Activated CD4-positive, alpha-beta T cell treated with anti-CD3 and anti-CD28 coated beads for 36 hours (primary cell): ENCODE results near the gene DEGS2. TPM values are rescaled to one million over a fixed set of nuclear protein-coding genes. Genes with fewer than 3 reads are reported as not detected.
A peak's percentile ranks its signal among the peaks of the same experiment; 100 is the strongest.
"Not testable (repeated sequence)": the region's sequence is repeated elsewhere in the genome, so short reads cannot be mapped to it uniquely, and the experiment has no call there.

Source experiments
- ATAC-seq: fragments of 200-7000 bp; cut with Tn5 transposase; one replicate; pipeline ENCODE4 v1.10.0; 2021; ENCODE audit warnings: mild to moderate bottlenecking, moderate library complexity
- CTCF ChIA-PET: fragments of 350-600 bp; sonication (Branson Sonifier 250); formaldehyde crosslinking; loops from one replicate; lab custom pipeline; 2021; ENCODE audit warnings: antibody characterized with exemption; lab: Charles Lee
- POLR2A ChIA-PET: fragments of 350-600 bp; sonication (Branson Sonifier 250); formaldehyde crosslinking; loops from one replicate; lab custom pipeline; 2021; ENCODE audit warnings: antibody characterized with exemption, inconsistent platforms; lab: Charles Lee
- DNase-seq: peaks from one replicate; pipeline ENCODE4 v3.0.0-alpha.2; 2020
- H3K27ac Mint-ChIP-seq: one replicate; pipeline ENCODE4 v1.8.0; 2021; ENCODE audit warnings: mixed read lengths
- H3K27me3 Mint-ChIP-seq: one replicate; pipeline ENCODE4 v1.8.0; 2021; ENCODE audit warnings: mixed read lengths
- H3K36me3 Mint-ChIP-seq: one replicate; pipeline ENCODE4 v1.8.0; 2021; ENCODE audit warnings: low read depth, mixed read lengths
- H3K4me1 Mint-ChIP-seq: one replicate; pipeline ENCODE4 v1.8.0; 2021; ENCODE audit warnings: mixed read lengths
- H3K4me3 Mint-ChIP-seq: one replicate; pipeline ENCODE4 v1.8.0; 2021; ENCODE audit warnings: mild to moderate bottlenecking, moderate library complexity, mixed read lengths
- H3K9me3 Mint-ChIP-seq: one replicate; pipeline ENCODE4 v1.8.0; 2021; ENCODE audit warnings: low read depth, mixed read lengths
- intact Hi-C, 2 experiments: fragments of 100-400 bp; cut with DNase I in 1 of 2; cut with micrococcal nuclease in 1 of 2; formaldehyde crosslinking; loops; one replicate each; pipeline versions ENCODE4 v1.14.2 to v1.15.1; 2022 to 2024; cut with DNase I, micrococcal nuclease
- total RNA-seq, 2 experiments: library from RNA; stranded (reverse); gene quantifications; one replicate each; pipeline ENCODE4 v1.2.3, GENCODE V29; 2021

DEGS2 gene
- 1 to 10 TPM; 2.6 to 2.8 TPM for total RNA-seq

DNA sequence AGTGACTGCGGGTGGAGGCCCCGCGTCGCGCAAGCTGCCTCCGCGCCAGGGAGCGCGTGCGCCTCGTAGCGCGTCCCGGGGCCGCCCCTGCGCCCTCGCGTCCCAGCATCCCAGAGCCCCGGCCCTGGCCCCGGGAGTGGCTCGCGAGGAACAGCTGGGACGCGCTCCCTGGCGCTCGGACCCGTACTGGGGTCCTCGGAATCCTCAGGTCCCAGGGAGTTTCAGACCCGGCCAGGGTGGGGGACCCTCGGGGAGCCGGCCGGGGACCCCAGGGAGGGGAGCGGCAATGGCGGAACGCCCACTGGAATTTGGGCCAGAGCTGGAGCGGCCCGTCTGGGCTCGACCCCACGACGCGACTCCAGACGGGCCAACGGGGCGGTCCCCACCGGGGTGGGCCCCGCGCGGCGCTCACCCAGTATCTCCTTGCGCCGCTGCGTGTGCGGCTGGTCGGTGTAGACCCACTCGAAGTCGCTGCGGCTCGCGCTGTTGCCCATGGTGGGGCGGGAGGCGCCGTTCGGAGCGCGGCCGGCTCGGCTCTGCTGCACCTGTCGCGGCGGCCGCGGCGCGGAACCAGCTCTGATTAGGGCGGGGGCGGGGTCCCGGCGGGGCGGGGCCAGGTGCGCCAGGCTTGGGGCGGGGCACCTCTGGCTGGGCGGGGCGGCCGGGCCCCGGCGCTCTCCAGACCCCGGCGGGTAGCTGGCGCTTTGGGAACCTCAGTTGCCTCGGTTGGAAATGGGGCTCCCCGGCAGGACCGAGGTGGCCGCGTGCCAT lies at the start of gene DEGS2:
Gene DEGS2 (minus strand): TSS at position 552 of the 771 bp plus-strand sequence. CDS start 58 bp downstream, at position 494.
- ATAC-seq, result peak; percentile 87
- H3K36me3 Mint-ChIP-seq, result peaks cover 6% of the 10 kb centered on the region
- intact Hi-C loops, result loop anchor here in 1 of 2 experiments (1.0 to 10.0 kb wide), 7 partner anchors 33 to 364 kb away; partner anchors contain the start of gene EML1
- ChIA-PET CTCF (interaction anchor here (0.6 to 1.8 kb wide), 2 partner anchors 34 kb away, joined by 3 to 7 read pairs; no protein-coding TSS in a partner anchor), POLR2A (interaction anchor here (0.6 to 0.7 kb wide), 3 partner anchors 80 to 216 kb away, joined by 3 to 4 read pairs (median 4); a partner anchor contains a TSS)
- H3K27me3 Mint-ChIP-seq, result peaks cover 17% of the 10 kb centered on the region
- H3K4me3 Mint-ChIP-seq, result peak within 1 kb of the TSS; percentile 59
- peaks cover 6% of the 10 kb centered on the region for H3K4me1 Mint-ChIP-seq
- H3K9me3 Mint-ChIP-seq, result peaks cover 5% of the 10 kb centered on the region
- peak; percentile 84 for DNase-seq
- no peak within 1 kb of the TSS for H3K27ac Mint-ChIP-seq

DNA sequence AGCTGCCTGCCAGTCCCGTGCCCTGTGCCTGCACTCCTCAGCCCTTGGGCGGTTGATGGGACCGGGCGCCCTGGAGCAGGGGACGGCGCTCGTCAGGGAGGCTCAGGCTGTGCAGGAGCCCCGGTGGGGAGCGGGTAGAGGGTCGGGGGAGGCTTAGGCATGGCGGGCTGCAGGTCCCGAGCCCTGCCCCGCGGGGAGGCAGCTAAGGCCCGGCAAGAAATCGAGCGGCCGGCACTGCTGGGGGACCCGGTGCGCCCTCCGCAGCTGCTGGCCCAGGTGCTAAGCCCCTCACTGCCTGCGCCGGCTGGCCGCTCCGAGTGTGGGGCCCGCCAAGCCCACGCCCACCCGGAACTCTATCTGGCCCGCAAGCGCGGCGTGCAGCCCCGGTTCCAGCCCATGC lies 48.7 kb upstream of the DEGS2 start:
- CTCF ChIA-PET, result interaction anchor here (0.6 to 5.9 kb wide), 2 partner anchors 15 to 52 kb away, joined by 4 to 36 read pairs; no protein-coding TSS in a partner anchor
- intact Hi-C loops, ATAC-seq, H3K4me3 Mint-ChIP-seq, H3K27ac Mint-ChIP-seq, DNase-seq, H3K9me3 Mint-ChIP-seq, H3K27me3 Mint-ChIP-seq, H3K36me3 Mint-ChIP-seq: not testable (repeated sequence)
- POLR2A ChIA-PET, result interaction anchor here (0.6 kb wide), 1 partner anchor 996 kb away, joined by 3 read pairs; no protein-coding TSS in a partner anchor
- H3K4me1 Mint-ChIP-seq, result peaks cover 12% of the 10 kb centered on the region

GRCh38 chr14:100207588-100207987 lies 48.1 kb upstream of the DEGS2 start:
- H3K27ac Mint-ChIP-seq, H3K4me3 Mint-ChIP-seq, H3K4me1 Mint-ChIP-seq, intact Hi-C loops, POLR2A ChIA-PET, H3K36me3 Mint-ChIP-seq, H3K27me3 Mint-ChIP-seq, ATAC-seq, H3K9me3 Mint-ChIP-seq: not testable (repeated sequence)
- CTCF ChIA-PET, result interaction anchor here (5.9 kb wide), 1 partner anchor 15 kb away, joined by 36 read pairs; no protein-coding TSS in a partner anchor
- peak; percentile 29 for DNase-seq

DNA sequence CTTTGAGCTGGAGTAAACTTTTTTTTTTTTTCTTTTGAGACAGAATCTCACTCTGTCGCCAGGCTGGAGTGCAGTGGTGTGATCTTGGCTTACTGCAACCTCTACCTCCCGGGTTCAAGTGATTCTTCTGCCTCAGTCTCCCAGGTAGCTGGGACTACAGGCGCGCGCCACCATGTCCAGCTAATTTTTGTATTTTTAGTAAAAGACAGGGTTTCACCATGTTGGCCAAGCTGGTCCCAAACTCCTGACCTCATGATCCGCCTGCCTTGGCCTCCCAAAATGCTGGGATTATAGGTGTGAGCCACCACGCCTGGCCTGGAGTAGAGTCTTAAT lies 45.4 kb upstream of the DEGS2 start:
- intact Hi-C loops, result not testable (repeated sequence)

DNA sequence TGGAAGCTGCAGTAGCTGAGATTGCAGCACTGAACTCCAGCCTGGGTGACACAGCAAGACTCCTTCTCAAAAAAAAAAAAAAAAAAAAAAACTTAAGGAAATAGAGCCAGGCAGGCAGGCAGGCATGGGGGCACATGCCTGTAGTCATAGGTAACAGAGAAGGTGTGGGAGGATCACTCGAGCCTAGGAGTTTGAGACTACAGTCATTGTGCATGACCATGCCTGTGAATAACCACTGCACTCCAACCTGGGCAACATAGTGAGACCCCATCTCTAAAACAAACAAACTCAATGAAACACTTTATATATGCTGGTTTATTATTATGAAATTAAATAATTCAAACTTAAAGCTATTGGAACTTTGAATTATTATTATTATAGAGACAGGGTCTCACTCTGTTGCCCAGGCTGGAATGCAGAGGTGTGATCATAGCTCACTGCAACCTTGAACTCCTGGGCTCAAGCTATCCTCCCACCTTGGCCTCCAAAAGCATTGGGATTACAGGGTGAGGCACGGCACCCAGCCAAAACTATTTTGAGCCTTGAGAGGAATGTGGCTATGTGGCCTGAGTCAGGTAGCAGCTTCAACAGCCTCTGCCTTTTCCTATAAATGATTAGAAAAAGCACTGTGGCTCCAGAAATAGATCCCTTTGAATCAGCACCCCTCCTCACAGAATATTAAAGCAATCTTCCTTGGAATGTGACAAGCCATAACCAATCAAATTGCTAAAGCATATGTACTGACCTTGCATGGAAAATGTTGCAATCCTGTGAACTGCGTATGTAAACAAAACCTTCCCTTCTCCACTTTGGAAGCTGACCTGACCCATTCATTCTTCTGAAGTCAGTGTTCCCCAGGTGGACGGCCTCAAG lies 44.8 kb upstream of the DEGS2 start:
- CTCF ChIA-PET, result interaction anchor here (0.6 to 5.9 kb wide), 5 partner anchors 11 to 171 kb away, joined by 3 to 36 read pairs (median 3); a partner anchor contains a TSS
- no peaks in the 10 kb centered on the region for H3K9me3 Mint-ChIP-seq
- intact Hi-C loops, result no loop called here
- H3K27me3 Mint-ChIP-seq, result no peaks in the 10 kb centered on the region
- POLR2A ChIA-PET, result no interaction called here
- H3K27ac Mint-ChIP-seq, result no peak overlapping the region
- no peak overlapping the region for H3K4me3 Mint-ChIP-seq
- H3K4me1 Mint-ChIP-seq, result no peaks in the 10 kb centered on the region
- ATAC-seq (peak; percentile 51), DNase-seq (no peak)
- H3K36me3 Mint-ChIP-seq, result no peaks in the 10 kb centered on the region

More for the DNA sequence above, 45.4 kb upstream of the DEGS2 start:
- ATAC-seq, DNase-seq, H3K27me3 Mint-ChIP-seq, H3K27ac Mint-ChIP-seq, H3K4me1 Mint-ChIP-seq, H3K4me3 Mint-ChIP-seq, H3K9me3 Mint-ChIP-seq, H3K36me3 Mint-ChIP-seq, POLR2A ChIA-PET: not testable (repeated sequence)
- CTCF ChIA-PET, result interaction anchor here (0.6 to 5.9 kb wide), 3 partner anchors 12 to 70 kb away, joined by 3 to 36 read pairs (median 3); no protein-coding TSS in a partner anchor

DNA sequence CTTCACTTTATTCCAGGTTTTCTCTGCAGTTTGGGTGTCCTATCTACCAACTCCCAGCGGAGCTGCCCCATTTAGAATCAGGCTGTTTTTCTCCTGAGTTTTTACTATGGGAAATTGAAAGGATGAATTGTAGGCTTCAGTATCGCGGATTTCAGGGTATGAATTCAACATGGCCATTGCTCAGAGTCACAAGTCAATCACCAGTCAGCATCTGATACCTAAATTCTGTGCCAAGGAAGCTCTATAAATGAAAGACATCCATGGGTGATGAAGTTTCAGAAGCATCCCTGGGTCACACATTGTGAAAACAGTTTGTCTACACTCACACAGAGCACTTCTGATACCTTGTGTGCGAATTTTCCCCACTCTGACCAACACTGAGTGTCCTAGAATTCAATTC lies 43.7 kb upstream of the DEGS2 start:
- Mint-ChIP-seq H3K4me3 (no peak overlapping the region), H3K4me1 (no peaks in the 10 kb centered on the region), H3K36me3 (no peaks in the 10 kb centered on the region), H3K9me3 (no peaks in the 10 kb centered on the region), H3K27me3 (no peaks in the 10 kb centered on the region), H3K27ac (no peak overlapping the region)
- ATAC-seq (no peak), DNase-seq (no peak)
- CTCF ChIA-PET, result interaction anchor here (1.3 to 5.9 kb wide), 2 partner anchors 10 to 172 kb away, joined by 5 to 36 read pairs; a partner anchor contains a TSS
- POLR2A ChIA-PET, result no interaction called here
- intact Hi-C loops, result no loop called here

DNA sequence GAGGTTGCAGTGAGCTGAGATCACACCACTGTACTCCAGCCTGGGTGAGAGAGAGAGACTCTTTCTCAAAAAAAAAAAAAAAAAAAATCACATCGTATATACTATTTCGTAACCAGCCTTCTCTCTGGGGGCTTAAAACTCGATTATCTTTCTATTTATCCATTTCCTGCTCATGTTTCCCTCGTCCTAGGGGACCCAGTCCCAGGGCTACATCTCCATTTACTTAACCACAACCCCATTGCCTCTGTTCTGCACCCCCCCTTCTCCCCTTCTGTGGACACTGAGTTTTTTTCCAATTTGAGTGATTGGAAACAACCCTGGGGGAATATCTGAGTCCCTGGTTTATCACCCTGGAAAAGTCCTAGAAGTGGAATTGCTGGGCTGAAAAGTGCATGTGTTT lies 43.3 kb upstream of the DEGS2 start:
- no peaks in the 10 kb centered on the region for H3K4me1 Mint-ChIP-seq
- ChIA-PET CTCF (interaction anchor here (1.3 to 5.9 kb wide), 2 partner anchors 10 to 173 kb away, joined by 5 to 36 read pairs; a partner anchor contains a TSS), POLR2A (no interaction called here)
- H3K4me3 Mint-ChIP-seq, result no peak overlapping the region
- DNase-seq (no peak), ATAC-seq (no peak)
- no peak overlapping the region for H3K27ac Mint-ChIP-seq
- H3K27me3 Mint-ChIP-seq, result no peaks in the 10 kb centered on the region
- no peaks in the 10 kb centered on the region for H3K9me3 Mint-ChIP-seq
- no peaks in the 10 kb centered on the region for H3K36me3 Mint-ChIP-seq
- intact Hi-C loops, result no loop called here

GRCh38 chr14:100201701-100202100 lies 42.3 kb upstream of the DEGS2 start:
- Mint-ChIP-seq H3K27me3 (no peaks in the 10 kb centered on the region), H3K4me3 (no peak overlapping the region), H3K27ac (no peak overlapping the region), H3K9me3 (no peaks in the 10 kb centered on the region), H3K36me3 (no peaks in the 10 kb centered on the region), H3K4me1 (no peaks in the 10 kb centered on the region)
- DNase-seq, result no peak
- intact Hi-C loops, result no loop called here
- POLR2A ChIA-PET, result no interaction called here
- no peak for ATAC-seq
- CTCF ChIA-PET, result interaction anchor here (0.7 kb wide), 1 partner anchor 34 kb away, joined by 3 read pairs; no protein-coding TSS in a partner anchor

GRCh38 chr14:100200311-100200710 lies 40.9 kb upstream of the DEGS2 start:
- no peak overlapping the region for H3K4me3 Mint-ChIP-seq
- ChIA-PET CTCF (interaction anchor here (0.6 kb wide), 1 partner anchor 7 kb away, joined by 3 read pairs; no protein-coding TSS in a partner anchor), POLR2A (no interaction called here)
- no peaks in the 10 kb centered on the region for H3K4me1 Mint-ChIP-seq
- ATAC-seq (no peak), DNase-seq (no peak)
- H3K27ac Mint-ChIP-seq, result no peak overlapping the region
- no peaks in the 10 kb centered on the region for H3K36me3 Mint-ChIP-seq
- no peaks in the 10 kb centered on the region for H3K9me3 Mint-ChIP-seq
- intact Hi-C loops, result no loop called here
- no peaks in the 10 kb centered on the region for H3K27me3 Mint-ChIP-seq

DNA sequence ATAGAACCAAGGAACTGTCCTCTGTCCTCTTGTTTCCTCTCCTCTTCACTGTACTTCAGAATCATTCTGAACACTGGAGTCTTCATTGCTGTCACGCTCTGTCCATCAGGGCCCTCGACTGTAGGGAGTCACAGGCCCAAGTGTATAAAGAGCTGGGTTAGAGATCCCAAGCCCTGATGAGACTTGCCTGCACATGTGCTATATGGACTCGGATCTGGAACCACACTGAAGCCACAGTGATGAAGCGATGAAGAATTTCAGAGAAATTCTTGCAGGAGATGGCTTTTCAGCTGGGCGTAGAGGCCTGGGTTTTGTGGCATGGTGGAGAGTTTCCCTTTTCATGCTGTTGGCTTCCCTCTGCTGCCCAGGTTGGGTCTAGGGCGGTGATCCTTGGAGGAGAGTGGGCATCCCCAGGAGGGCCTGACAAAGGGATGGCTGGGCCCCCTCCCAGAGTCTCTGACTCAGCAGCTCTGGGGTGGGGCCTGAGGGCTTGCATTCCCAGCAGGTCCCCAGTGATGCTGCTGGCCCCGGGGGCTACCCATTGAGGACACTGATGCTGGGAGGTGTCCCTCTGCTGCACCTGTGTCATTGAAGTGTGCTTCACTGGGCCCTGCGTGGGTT lies 39.9 kb upstream of the DEGS2 start:
- Mint-ChIP-seq H3K4me1 (peaks cover under 1% of the 10 kb centered on the region), H3K9me3 (no peaks in the 10 kb centered on the region), H3K4me3 (no peak overlapping the region), H3K27ac (no peak overlapping the region), H3K27me3 (no peaks in the 10 kb centered on the region), H3K36me3 (no peaks in the 10 kb centered on the region)
- no peak for ATAC-seq
- no peak for DNase-seq
- ChIA-PET POLR2A (interaction anchor here (0.6 kb wide), 1 partner anchor 462 kb away, joined by 3 read pairs; no protein-coding TSS in a partner anchor), CTCF (interaction anchor here (1.0 kb wide), 1 partner anchor 47 kb away, joined by 3 read pairs; no protein-coding TSS in a partner anchor)
- intact Hi-C loops, result no loop called here
